Neural cell (in vitro differentiated cells): Measurements from ENCODE around the gene NBDY. TPM values are rescaled to one million over a fixed set of nuclear protein-coding genes. Genes with fewer than 3 reads are reported as not detected.

ENCODE experiments used
- H2AFZ ChIP-seq: fragments of 200-600, 300-800 bp; sonication (generic), shearing (Covaris generic); 2 replicates; pipeline ENCODE4 v1.6.0; 2014; ENCODE audit warnings: low read depth, mild to moderate bottlenecking, antibody characterized with exemption, low read length, moderate library complexity
- H3F3A ChIP-seq: fragments of 200-600 bp; shearing (Covaris generic); 2 replicates; pipeline ENCODE4 v1.6.1; 2016; ENCODE audit warnings: mild to moderate bottlenecking, moderate library complexity, mixed read lengths, antibody characterized with exemption, low read length; ENCODE audit not compliant: insufficient read depth, poor library complexity, severe bottlenecking
- H3K27ac ChIP-seq: fragments of 200-600, 300-800 bp; sonication (generic), shearing (Covaris generic); 2 replicates; pipeline ENCODE4 v1.5.1; 2014; ENCODE audit warnings: mild to moderate bottlenecking, low read length, moderate library complexity
- H3K27me3 ChIP-seq: fragments of 300-800, 200-600 bp; sonication (generic), shearing (Covaris generic); 2 replicates; pipeline ENCODE4 v1.6.0; 2014; ENCODE audit warnings: mild to moderate bottlenecking, low read depth, low read length, moderate library complexity; ENCODE audit not compliant: insufficient read depth
- H3K36me3 ChIP-seq: fragments of 300-800, 200-600 bp; sonication (generic), shearing (Covaris generic); 2 replicates; pipeline ENCODE4 v1.5.1; 2014; ENCODE audit warnings: mild to moderate bottlenecking, antibody characterized with exemption, low read length, moderate library complexity; ENCODE audit not compliant: insufficient read depth
- H3K4me2 ChIP-seq: fragments of 300-800, 200-600 bp; sonication (generic), shearing (Covaris generic); 2 replicates; pipeline ENCODE4 v1.6.0; 2014; ENCODE audit warnings: mild to moderate bottlenecking, low read length
- H3K4me3 ChIP-seq: fragments of 300-800, 200-600 bp; sonication (generic), shearing (Covaris generic); 2 replicates; pipeline ENCODE4 v1.5.1; 2014; ENCODE audit warnings: mild to moderate bottlenecking, low read length, moderate library complexity
- H3K79me2 ChIP-seq: fragments of 200-600 bp; shearing (Covaris generic); replicated peaks from 2 replicates; pipeline ENCODE4 v1.6.0; 2014; ENCODE audit warnings: mild to moderate bottlenecking, low read length, moderate library complexity; ENCODE audit not compliant: insufficient read depth
- H3K9ac ChIP-seq: fragments of 300-800, 200-600 bp; sonication (generic), shearing (Covaris generic); 2 replicates; pipeline ENCODE4 v1.6.1; 2016; ENCODE audit warnings: mild to moderate bottlenecking, low read length, mixed read lengths
- H3K9me2 ChIP-seq: fragments of 200-600 bp; shearing (Covaris generic); 2 replicates; pipeline ENCODE4 v1.6.1; 2016; ENCODE audit warnings: mild to moderate bottlenecking, low read length, mixed read lengths; ENCODE audit not compliant: insufficient read depth
- H3K9me3 ChIP-seq: fragments of 200-600, 300-800 bp; sonication (generic), shearing (Covaris generic); 2 replicates; pipeline ENCODE4 v1.6.1; 2016; ENCODE audit warnings: mild to moderate bottlenecking, mixed run types, low read length, moderate library complexity, mixed read lengths
- H4K20me1 ChIP-seq: fragments of 200-600 bp; shearing (Covaris generic); 2 replicates; pipeline ENCODE4 v1.6.1; 2016; ENCODE audit warnings: mild to moderate bottlenecking, mixed run types; ENCODE audit not compliant: insufficient read depth
- EP300 ChIP-seq: fragments of 450-650 bp; conservative IDR thresholded peaks from 2 replicates; pipeline ENCODE4 v1.6.1; 2014; ENCODE audit warnings: antibody characterized with exemption, mild to moderate bottlenecking, moderate library complexity; ENCODE audit not compliant: poor library complexity, severe bottlenecking
- EZH2 ChIP-seq: fragments of 200-600, 300-800 bp; shearing (Covaris generic), sonication (generic); IDR thresholded peaks from 2 replicates; pipeline ENCODE4 v1.6.1; 2014; ENCODE audit warnings: antibody characterized with exemption, low read length, borderline replicate concordance, mild to moderate bottlenecking; ENCODE audit not compliant: insufficient read depth, poor library complexity, severe bottlenecking
- MXI1 ChIP-seq: fragments of 450-650 bp; conservative IDR thresholded peaks from 2 replicates; pipeline ENCODE4 v1.6.1; 2014; ENCODE audit warnings: antibody characterized with exemption, mild to moderate bottlenecking; ENCODE audit not compliant: poor library complexity, severe bottlenecking
- POLR2AphosphoS5 ChIP-seq: IDR thresholded peaks from 2 replicates; pipeline ENCODE4 v1.6.1; 2012
- RAD21 ChIP-seq: fragments of 450-650 bp; conservative IDR thresholded peaks from 2 replicates; pipeline ENCODE4 v1.6.1; 2014; ENCODE audit warnings: antibody characterized with exemption, mild to moderate bottlenecking, moderate library complexity
- SMC3 ChIP-seq: fragments of 450-650 bp; conservative IDR thresholded peaks from 2 replicates; pipeline ENCODE4 v1.6.1; 2014; ENCODE audit warnings: antibody characterized with exemption, mild to moderate bottlenecking, moderate library complexity; ENCODE audit not compliant: poor library complexity
- TAF1 ChIP-seq: IDR thresholded peaks from 2 replicates; pipeline ENCODE4 v1.6.1; 2012; ENCODE audit warnings: low read depth
- polyA plus RNA-seq: library from polyadenylated mRNA; depleted of rRNA; stranded (reverse); fragments of >200 nt; gene quantifications from 2 replicates; pipeline ENCODE4 v1.2.3, GENCODE V29; 2014
- TF ChIP-seq, protein P1 (sequence below): fragments of 450-650 bp; IDR thresholded peaks from 2 replicates; pipeline ENCODE4 v1.5.1; 2014; ENCODE audit warnings: antibody characterized with exemption, mild to moderate bottlenecking, moderate library complexity; ENCODE audit not compliant: poor library complexity, severe bottlenecking
- TF ChIP-seq, protein P2 (sequence below): IDR thresholded peaks from 2 replicates; pipeline ENCODE4 v1.6.1; 2012; ENCODE audit warnings: borderline replicate concordance

NBDY gene
- polyA plus RNA-seq, 1 donor from 2014 or later: 29.7 TPM

DNA sequence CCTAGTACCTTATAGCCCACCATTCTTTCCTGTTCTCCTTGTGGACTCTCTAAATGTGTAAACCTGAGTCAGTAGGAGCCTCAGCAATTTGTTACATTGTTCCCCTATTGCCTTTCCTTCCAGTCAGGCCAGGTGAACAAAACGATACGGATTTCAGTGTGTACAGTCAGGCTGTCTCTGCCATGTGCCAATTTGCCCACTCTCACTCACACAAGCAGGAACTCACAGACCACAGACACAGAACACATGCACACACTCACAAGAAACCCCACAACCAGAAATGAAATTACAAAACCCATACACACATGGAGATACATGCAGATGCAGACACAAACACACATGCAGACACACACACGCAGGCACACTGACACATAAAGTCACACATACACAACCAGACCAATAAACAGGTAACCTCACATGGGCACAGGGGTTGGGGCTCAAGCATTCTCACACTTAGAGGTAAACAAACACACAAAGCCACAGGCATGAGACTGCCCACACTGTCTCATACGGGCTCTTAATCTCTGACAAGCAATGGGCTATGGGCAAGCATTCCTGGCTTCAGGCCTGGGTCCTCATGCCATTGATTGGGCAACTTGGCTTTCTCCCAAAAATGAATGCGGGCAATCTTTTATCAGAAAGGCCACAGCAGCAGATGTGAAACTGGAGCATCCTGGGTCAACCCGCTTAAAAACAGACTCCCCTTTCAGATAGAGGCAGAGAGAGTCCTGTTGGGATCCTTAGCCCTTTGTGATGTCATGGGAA, 68.7 kb downstream of the NBDY start:
- no peaks in the 10 kb centered on the region for H3K27me3 ChIP-seq
- no peak for TF ChIP-seq EZH2
- TF ChIP-seq MXI1: no peak
- no peak for TF ChIP-seq POLR2AphosphoS5
- H4K20me1 ChIP-seq: no peaks in the 10 kb centered on the region
- H3K9me2 ChIP-seq: no peaks in the 10 kb centered on the region
- no peaks in the 10 kb centered on the region for H3F3A ChIP-seq
- H2AFZ ChIP-seq: no peak overlapping the region
- no peaks in the 10 kb centered on the region for H3K9me3 ChIP-seq
- H3K79me2 ChIP-seq: no peaks in the 10 kb centered on the region
- H3K9ac ChIP-seq: no peak overlapping the region
- H3K4me3 ChIP-seq: no peak overlapping the region
- H3K27ac ChIP-seq: no peak overlapping the region
- no peak overlapping the region for H3K4me2 ChIP-seq
- H3K36me3 ChIP-seq: no peaks in the 10 kb centered on the region

DNA sequence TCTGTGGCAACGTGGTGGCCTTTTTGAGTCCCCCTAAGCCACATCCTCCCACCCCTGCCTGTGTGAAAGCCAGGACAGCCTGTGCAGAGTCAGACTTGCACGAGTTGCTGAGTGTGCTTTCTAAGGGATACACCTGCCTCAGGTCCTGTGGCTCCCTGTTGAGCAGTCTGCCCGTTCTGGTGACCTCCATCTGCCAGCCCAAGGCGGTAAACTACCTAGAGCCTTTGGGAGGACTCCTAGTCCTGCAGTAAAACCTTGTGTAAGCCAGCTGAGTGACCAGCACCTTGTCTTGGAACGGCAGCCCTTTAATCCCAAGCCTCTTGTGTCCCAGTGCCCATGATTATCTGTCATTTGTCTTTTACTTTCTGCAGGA, 69.3 kb downstream of the NBDY start:
- H3K4me3 ChIP-seq: no peak overlapping the region
- H2AFZ ChIP-seq: no peak overlapping the region
- H3K27ac ChIP-seq: no peak overlapping the region
- H3F3A ChIP-seq: no peaks in the 10 kb centered on the region
- no peak overlapping the region for H3K9ac ChIP-seq
- no peaks in the 10 kb centered on the region for H3K9me3 ChIP-seq
- H3K9me2 ChIP-seq: no peaks in the 10 kb centered on the region
- H3K36me3 ChIP-seq: no peaks in the 10 kb centered on the region
- no peaks in the 10 kb centered on the region for H4K20me1 ChIP-seq
- TF ChIP-seq, protein P1, sequence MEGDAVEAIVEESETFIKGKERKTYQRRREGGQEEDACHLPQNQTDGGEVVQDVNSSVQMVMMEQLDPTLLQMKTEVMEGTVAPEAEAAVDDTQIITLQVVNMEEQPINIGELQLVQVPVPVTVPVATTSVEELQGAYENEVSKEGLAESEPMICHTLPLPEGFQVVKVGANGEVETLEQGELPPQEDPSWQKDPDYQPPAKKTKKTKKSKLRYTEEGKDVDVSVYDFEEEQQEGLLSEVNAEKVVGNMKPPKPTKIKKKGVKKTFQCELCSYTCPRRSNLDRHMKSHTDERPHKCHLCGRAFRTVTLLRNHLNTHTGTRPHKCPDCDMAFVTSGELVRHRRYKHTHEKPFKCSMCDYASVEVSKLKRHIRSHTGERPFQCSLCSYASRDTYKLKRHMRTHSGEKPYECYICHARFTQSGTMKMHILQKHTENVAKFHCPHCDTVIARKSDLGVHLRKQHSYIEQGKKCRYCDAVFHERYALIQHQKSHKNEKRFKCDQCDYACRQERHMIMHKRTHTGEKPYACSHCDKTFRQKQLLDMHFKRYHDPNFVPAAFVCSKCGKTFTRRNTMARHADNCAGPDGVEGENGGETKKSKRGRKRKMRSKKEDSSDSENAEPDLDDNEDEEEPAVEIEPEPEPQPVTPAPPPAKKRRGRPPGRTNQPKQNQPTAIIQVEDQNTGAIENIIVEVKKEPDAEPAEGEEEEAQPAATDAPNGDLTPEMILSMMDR: no peak
- TF ChIP-seq RAD21: no peak
- TF ChIP-seq POLR2AphosphoS5: no peak
- TF ChIP-seq TAF1: no peak
- no peak for TF ChIP-seq EP300
- TF ChIP-seq MXI1: no peak
- no peak for TF ChIP-seq EZH2
- TF ChIP-seq, protein P2, sequence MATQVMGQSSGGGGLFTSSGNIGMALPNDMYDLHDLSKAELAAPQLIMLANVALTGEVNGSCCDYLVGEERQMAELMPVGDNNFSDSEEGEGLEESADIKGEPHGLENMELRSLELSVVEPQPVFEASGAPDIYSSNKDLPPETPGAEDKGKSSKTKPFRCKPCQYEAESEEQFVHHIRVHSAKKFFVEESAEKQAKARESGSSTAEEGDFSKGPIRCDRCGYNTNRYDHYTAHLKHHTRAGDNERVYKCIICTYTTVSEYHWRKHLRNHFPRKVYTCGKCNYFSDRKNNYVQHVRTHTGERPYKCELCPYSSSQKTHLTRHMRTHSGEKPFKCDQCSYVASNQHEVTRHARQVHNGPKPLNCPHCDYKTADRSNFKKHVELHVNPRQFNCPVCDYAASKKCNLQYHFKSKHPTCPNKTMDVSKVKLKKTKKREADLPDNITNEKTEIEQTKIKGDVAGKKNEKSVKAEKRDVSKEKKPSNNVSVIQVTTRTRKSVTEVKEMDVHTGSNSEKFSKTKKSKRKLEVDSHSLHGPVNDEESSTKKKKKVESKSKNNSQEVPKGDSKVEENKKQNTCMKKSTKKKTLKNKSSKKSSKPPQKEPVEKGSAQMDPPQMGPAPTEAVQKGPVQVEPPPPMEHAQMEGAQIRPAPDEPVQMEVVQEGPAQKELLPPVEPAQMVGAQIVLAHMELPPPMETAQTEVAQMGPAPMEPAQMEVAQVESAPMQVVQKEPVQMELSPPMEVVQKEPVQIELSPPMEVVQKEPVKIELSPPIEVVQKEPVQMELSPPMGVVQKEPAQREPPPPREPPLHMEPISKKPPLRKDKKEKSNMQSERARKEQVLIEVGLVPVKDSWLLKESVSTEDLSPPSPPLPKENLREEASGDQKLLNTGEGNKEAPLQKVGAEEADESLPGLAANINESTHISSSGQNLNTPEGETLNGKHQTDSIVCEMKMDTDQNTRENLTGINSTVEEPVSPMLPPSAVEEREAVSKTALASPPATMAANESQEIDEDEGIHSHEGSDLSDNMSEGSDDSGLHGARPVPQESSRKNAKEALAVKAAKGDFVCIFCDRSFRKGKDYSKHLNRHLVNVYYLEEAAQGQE: no peak
- no peak for TF ChIP-seq SMC3
- H3K79me2 ChIP-seq: no peaks in the 10 kb centered on the region
- no peak overlapping the region for H3K4me2 ChIP-seq
- H3K27me3 ChIP-seq: no peaks in the 10 kb centered on the region
